DMS53 treated with DMSO at 0.1 percent for 48 hours (cell line): ENCODE data around the gene ATP8B1.
"Not testable (repeated sequence)": the region's sequence is repeated elsewhere in the genome, so short reads cannot be mapped to it uniquely, and the experiment has no call there.

Source experiments
- DNase-seq: peaks from one replicate; lab custom pipeline; 2025; ENCODE audit not compliant: unreplicated experiment; lab: John Stamatoyannopoulos, UW

Gene ATP8B1

GRCh38 chr18:57674891-57675290, 128.2 kb downstream of the ATP8B1 start:
- DNase-seq, result no peak

DNA sequence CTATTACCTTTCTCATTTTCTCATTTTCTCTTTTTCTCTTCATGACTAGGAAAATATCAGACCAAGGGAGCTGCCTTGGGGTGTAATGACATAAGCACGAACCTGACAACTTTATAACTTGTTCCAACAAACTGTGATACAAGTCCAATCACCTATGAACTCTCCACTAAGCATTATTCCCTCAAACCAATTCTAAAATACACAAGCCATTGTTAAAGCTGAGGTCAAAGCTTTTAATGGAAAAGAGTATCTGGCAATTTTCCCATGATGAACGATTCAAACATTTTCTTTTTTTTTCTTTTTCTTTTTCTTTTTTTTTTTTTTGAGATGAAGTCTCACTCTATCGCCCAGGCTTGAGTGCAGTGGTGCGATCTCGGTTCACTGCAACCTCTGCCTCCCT, 133.1 kb downstream of the ATP8B1 start:
- DNase-seq, result no peak

DNA sequence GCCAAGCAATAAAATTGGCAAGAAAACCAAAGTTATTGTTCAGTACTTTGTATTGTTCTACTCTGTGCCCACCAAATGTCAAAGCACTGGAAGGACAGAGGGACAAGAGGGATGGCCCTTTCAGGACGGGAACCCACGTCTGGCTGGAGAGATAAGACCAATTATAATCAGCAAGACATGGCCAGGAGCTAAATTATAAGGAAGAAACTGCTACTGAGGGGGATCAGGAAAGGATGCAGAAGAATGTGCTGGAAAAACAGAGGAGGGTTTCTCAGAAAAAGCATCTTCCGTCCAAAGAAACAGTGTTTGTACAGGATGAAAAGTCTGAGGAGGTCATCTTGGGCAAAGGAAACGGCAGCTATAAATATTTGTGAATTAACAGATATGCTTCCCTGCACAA, 135.1 kb downstream of the ATP8B1 start:
- DNase-seq, result no peak

- no peak for DNase-seq
Measured at GRCh38 chr18:57666818-57667497, 136.2 kb downstream of the ATP8B1 start.

- DNase-seq, result no peak
Measured at GRCh38 chr18:57664568-57665165, 138.4 kb downstream of the ATP8B1 start.

- DNase-seq, result no peak
Measured at GRCh38 chr18:57660961-57661360, 142.2 kb downstream of the ATP8B1 start.

GRCh38 chr18:57659460-57660102, 143.5 kb downstream of the ATP8B1 start:
- DNase-seq, result no peak

- no peak for DNase-seq
Measured at GRCh38 chr18:57657542-57657941, 145.6 kb downstream of the ATP8B1 start.

DNA sequence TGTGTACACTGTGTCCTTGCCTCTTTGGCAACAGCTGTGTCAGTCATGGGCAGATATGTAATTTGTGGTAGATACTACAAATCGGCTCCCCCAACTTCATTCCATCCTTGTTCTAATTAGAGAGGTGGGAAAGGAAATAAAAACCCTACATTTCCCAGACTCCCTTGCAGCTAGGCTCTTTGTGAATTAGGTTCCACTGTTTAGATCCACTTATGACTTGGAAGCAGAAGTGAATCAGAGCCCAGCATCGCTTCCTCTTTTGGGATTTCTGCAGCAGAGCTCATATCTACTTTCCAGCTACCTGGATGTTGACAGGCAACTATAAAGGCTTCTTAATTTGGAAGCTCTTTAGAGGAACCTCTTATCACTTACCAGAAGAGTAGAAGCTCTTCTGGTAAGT, 147.4 kb downstream of the ATP8B1 start:
- no peak for DNase-seq

DNA sequence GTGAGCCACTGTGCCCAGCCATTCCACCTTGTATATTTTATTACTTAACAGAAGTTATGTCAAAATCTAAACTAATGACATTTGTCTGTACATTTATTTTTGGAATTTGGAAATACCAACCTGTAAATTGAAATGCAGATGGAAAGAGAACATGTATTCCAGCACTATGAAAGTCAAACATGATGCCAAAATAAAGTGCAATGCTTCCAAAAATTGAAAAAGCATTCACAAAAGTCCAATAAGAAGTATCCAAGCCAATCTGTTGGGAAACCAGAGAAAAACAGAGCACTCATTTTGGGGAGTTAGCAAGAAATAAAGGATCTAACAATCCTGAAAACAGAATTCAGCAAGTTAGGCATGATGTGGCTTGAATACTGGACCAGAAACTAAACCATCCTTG, 151.2 kb downstream of the ATP8B1 start:
- no peak for DNase-seq

DNA sequence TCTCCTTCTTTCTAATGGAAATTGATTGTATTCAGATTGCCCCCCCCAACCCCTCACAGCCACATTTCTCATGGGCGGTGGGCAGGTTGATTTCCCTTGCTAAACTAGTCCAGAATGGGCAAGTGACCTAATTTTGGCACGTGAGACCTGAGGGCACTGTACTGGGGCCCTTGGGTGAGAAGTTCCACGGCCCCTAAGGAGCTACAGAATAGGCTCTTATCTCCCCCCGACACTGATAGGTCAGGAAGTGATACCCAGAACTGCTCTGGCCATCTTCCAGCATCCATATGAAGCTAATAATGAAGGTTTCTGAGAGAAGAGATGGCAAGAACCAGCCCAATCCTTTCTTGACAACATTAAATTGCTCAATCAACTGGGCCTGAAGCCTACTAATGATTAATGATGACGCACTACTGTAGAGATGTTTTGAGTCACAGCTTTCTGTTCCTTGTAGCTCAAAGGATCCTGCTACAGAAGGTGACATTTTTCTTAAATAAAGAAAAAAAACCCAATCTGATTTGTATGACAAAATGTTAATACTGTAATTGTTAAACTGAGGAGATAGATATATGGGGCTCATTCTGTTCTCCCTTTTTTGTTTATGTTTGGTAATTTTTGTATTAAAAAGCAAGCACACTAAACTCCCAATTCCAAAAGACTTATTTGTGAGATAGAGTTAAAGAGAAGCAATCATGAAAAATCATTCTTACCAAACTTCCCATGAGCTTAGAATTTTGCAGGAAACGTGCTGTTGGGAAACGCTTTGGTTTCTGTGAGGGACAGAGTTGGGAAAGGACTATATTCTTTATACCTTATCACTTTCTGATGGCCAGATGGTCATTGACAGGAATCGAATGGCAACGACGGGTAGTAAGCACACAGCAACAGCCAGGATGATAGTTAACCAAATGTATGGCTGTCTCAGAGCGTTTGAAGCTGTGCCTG, 153.3 kb downstream of the ATP8B1 start:
- no peak for DNase-seq

DNA sequence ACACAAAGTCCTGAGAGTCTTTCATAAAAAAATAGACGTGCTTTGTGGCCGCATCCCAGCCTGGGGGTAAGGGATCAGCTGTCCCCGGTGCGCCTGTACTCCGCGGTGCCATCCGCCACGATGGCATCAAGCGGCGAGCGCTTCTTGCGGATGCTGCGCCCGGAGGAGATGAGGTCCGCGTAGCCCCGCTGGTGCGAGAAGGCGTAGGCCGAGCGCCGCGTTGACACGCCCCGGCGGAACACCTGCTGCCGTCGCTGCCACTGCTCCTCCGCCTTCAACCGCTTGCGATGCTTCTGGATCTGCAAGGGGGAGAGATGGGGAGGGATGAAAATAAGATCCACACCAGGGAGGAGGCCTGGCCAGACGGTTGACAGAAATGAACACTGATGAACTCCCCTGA, 154.7 kb downstream of the ATP8B1 start:
- DNase-seq, result no peak

GRCh38 chr18:57644540-57644939, 158.6 kb downstream of the ATP8B1 start:
- peak; percentile 14 for DNase-seq

DNA sequence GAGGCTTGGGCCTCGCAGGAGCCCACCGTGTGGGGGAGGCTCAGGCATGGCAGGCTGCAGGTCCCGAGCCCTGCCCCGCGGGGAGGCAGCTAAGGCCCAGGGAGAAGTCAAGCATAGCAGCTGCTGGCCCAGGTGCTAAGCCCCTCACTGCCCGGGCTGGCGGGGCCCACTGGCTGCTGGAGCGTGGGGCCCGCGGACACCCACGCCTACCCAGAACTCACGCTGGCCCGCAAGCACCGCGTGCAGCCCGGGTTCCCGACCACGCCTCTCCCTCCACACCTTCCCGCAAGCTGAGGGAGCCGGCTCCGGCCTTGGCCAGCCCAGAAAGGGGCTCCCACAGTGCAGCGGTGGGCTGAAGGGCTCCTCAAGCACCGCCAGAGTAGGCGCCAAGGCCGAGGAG, 159.4 kb downstream of the ATP8B1 start:
- DNase-seq, result not testable (repeated sequence)

- DNase-seq, result not testable (repeated sequence)
Measured at GRCh38 chr18:57642462-57642861, 160.7 kb downstream of the ATP8B1 start.

- DNase-seq, result no peak
Measured at GRCh38 chr18:57640749-57641148, 162.4 kb downstream of the ATP8B1 start.

DNA sequence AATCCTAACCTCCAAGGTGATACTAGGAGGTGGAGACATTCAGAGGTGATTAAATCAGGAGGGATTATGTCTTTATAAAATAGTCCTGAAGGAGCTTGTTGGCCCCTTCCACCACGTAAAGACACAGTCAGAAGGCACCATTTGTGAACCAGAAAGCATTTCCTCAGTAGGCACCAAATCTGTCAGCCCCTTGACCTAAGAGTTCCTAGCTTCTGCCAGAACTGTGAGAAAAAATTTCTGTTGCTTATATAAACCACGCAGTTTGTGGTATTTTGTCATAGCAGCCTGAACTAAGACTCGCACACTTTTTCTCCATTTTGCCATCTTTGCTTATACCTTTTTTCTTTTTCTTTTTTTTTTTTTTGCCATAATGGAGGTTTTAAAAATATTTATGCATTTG, 162.9 kb downstream of the ATP8B1 start:
- DNase-seq, result no peak

GRCh38 chr18:57635003-57635822, 167.9 kb downstream of the ATP8B1 start:
- DNase-seq, result no peak

DNA sequence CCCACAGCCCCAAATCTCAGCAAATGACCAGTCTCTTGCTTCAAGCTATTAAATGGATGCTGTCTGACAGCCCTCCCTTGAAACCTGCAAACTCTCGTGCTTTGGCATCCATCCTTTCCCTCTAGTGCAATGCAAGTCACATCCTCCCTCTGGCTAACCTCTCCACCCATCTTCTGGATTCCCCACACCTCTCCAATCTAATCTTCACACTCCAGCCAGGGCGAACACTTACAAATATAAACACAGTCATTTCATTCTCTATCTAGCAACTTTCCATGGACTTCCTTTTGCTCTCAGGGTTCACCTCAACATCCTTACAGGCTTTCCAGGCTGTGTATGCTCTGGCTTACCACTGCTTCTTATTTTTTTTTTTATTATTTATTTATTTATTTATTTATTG, 171.4 kb downstream of the ATP8B1 start:
- DNase-seq, result no peak

- no peak for DNase-seq
Measured at GRCh38 chr18:57630754-57631595, 172.1 kb downstream of the ATP8B1 start.
